Stimulated activated CD8-positive, alpha-beta memory T cell treated with anti-CD3 and anti-CD28 coated beads, Interleukin-2, amount 100 ng/mL, for 1 hour (primary cell): ENCODE measurements around the gene C1QL4.
"Not testable (repeated sequence)": the region's sequence is repeated elsewhere in the genome, so short reads cannot be mapped to it uniquely, and the experiment has no call there.

ENCODE experiments used
- DNase-seq, 2 donors: peaks; one replicate each; pipeline ENCODE4 v3.0.0-alpha.2; 2020; ENCODE audit warnings: low read depth in 2 of 2

The C1QL4 gene

GRCh38 chr12:49304161-49304560, 32.8 kb downstream of the C1QL4 start:
- DNase-seq: no peak

- DNase-seq: no peak
These were observed 35.2 kb downstream of the C1QL4 start for GRCh38 chr12:49301760-49302159.

- DNase-seq: no peak
These were observed 38.8 kb downstream of the C1QL4 start for GRCh38 chr12:49298160-49298559.

GRCh38 chr12:49297695-49298060, 39.3 kb downstream of the C1QL4 start:
- no peak for DNase-seq

GRCh38 chr12:49296836-49297694, 39.9 kb downstream of the C1QL4 start:
- DNase-seq: no peak

- DNase-seq: peak; percentile 19 to 47
These were observed 40.8 kb downstream of the C1QL4 start for GRCh38 chr12:49296034-49296835.

- no peak for DNase-seq
These were observed 41.7 kb downstream of the C1QL4 start, which contains the start of gene PRPH for GRCh38 chr12:49295082-49295936. Gene PRPH (plus strand): TSS chr12:49295147. CDS start chr12:49295201, 54 bp downstream.

- no peak for DNase-seq
These were observed 42.2 kb downstream of the C1QL4 start for GRCh38 chr12:49294804-49295081.

- DNase-seq: no peak
These were observed 42.7 kb downstream of the C1QL4 start for GRCh38 chr12:49294086-49294803.

- DNase-seq: no peak
These were observed 43.7 kb downstream of the C1QL4 start for GRCh38 chr12:49293056-49293956.

GRCh38 chr12:49292729-49293055, 44.3 kb downstream of the C1QL4 start:
- DNase-seq: no peak

GRCh38 chr12:49288922-49289555, 47.9 kb downstream of the C1QL4 start:
- no peak for DNase-seq

GRCh38 chr12:49288412-49288853, 48.6 kb downstream of the C1QL4 start:
- peak; percentile 33 for DNase-seq

- DNase-seq: no peak
These were observed 49.1 kb downstream of the C1QL4 start for GRCh38 chr12:49287876-49288275.

GRCh38 chr12:49284672-49285071, 52.3 kb downstream of the C1QL4 start:
- DNase-seq: no peak

- no peak for DNase-seq
These were observed 53.2 kb downstream of the C1QL4 start for GRCh38 chr12:49283541-49284429.

- DNase-seq: not testable (repeated sequence)
These were observed 54.1 kb downstream of the C1QL4 start for GRCh38 chr12:49282740-49283375.
